Measurements from ENCODE around the gene ZNRF2.

DNA sequence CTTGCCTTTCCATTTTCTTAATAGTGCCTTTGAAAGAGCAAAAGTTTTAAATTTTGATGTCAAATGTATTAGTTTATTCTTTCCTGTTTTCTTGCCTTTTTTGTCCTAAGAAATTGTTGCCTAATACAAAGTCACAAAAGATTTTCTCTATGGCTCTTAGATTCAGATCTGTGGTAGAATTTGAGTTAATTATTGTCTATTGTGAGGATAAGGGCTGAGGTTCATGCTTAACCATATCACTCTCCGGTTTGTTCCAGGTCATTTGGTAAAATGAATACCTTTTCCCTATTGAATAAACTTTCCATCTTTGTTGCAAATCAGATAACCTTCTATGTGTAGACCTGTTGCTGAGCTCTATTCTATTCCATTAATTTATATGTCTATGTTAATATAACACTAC lies 98.2 kb downstream of the ZNRF2 start:
- TF ChIP-seq POLR2A (IDR thresholded peaks at IDR 0.05) (no peak), CTCF (IDR thresholded peaks at IDR 0.05) (no peak), EP300 (IDR thresholded peaks at IDR 0.05; ENCODE audit: low read depth) (no peak)

Data from transverse colon (tissue), 3 donors.